Raji (cell line): ENCODE data around the gene SYTL5.

Source experiments
- POLR2A ChIP-seq: IDR thresholded peaks from 2 replicates; pipeline ENCODE4 v1.6.1; 2011; ENCODE audit warnings: low read depth, low read length, control low read depth; ENCODE audit not compliant: insufficient read depth

The SYTL5 gene

GRCh38 chrX:38142610-38143009 lies 136.3 kb downstream of the SYTL5 start:
- no peak for TF ChIP-seq POLR2A

GRCh38 chrX:38149016-38149415 lies 142.7 kb downstream of the SYTL5 start:
- no peak for TF ChIP-seq POLR2A

- TF ChIP-seq POLR2A = no peak
Observed at GRCh38 chrX:38150993-38151392, 144.6 kb downstream of the SYTL5 start.

- TF ChIP-seq POLR2A = no peak
Observed at GRCh38 chrX:38151441-38151840, 145.1 kb downstream of the SYTL5 start.

- no peak for TF ChIP-seq POLR2A
Observed at GRCh38 chrX:38154340-38154739, 148.0 kb downstream of the SYTL5 start.

- TF ChIP-seq POLR2A = no peak
Observed at GRCh38 chrX:38154818-38155217, 148.5 kb downstream of the SYTL5 start.

GRCh38 chrX:38156838-38157237 lies 150.5 kb downstream of the SYTL5 start:
- TF ChIP-seq POLR2A = no peak

- TF ChIP-seq POLR2A = no peak
Observed at GRCh38 chrX:38163193-38163592, 156.8 kb downstream of the SYTL5 start.

- TF ChIP-seq POLR2A = no peak
Observed at GRCh38 chrX:38165023-38165422, 158.7 kb downstream of the SYTL5 start.

GRCh38 chrX:38166478-38167083 lies 160.2 kb downstream of the SYTL5 start:
- no peak for TF ChIP-seq POLR2A

- TF ChIP-seq POLR2A = no peak
Observed at GRCh38 chrX:38170556-38170955, 164.2 kb downstream of the SYTL5 start.

- TF ChIP-seq POLR2A = no peak
Observed at GRCh38 chrX:38172596-38172995, 166.2 kb downstream of the SYTL5 start.

GRCh38 chrX:38175139-38175538 lies 168.8 kb downstream of the SYTL5 start:
- no peak for TF ChIP-seq POLR2A

- TF ChIP-seq POLR2A = no peak
Observed at GRCh38 chrX:38178396-38178795, 172.0 kb downstream of the SYTL5 start.
